Right lobe of liver (tissue), 6 donors: ENCODE data around the gene ITGA2. TPM values are rescaled to one million over a fixed set of nuclear protein-coding genes. Genes with fewer than 3 reads are reported as not detected.

Experiments used
- ATAC-seq, 4 donors: fragments of 200-7000 bp; cut with Tn5 transposase; one replicate each; pipeline ENCODE4 v1.9.1; 2020; ENCODE audit warnings: mild to moderate bottlenecking in 4 of 4, moderate library complexity in 4 of 4
- DNase-seq, 3 donors: peaks; one replicate each; pipeline ENCODE4 v3.0.0-alpha.2; 2020
- H3K27ac ChIP-seq, 3 donors: fragments of 200-600 bp; one replicate each; pipeline ENCODE4 v1.8.0; 2022
- H3K27me3 ChIP-seq, 2 donors: fragments of 200-600 bp; one replicate each; pipeline ENCODE4 v1.8.0; 2022
- H3K36me3 ChIP-seq, 4 donors: fragments of 200-600 bp; sonication (generic) in 1 of 4; one replicate each; pipeline versions ENCODE4 v1.5.1 to v1.8.0; 2017 to 2022; ENCODE audit warnings: control low read depth in 1 of 4
- H3K4me1 ChIP-seq, 4 donors: fragments of 200-600 bp; sonication (generic) in 1 of 4; one replicate each; pipeline versions ENCODE4 v1.5.1 to v1.8.0; 2017 to 2022; ENCODE audit warnings: control low read depth in 1 of 4
- H3K4me3 ChIP-seq, 3 donors: fragments of 200-600 bp; one replicate each; pipeline ENCODE4 v1.8.0; 2022
- H3K9me3 ChIP-seq, 4 donors: fragments of 200-600 bp; sonication (generic) in 1 of 4; one replicate each; pipeline versions ENCODE4 v1.5.1 to v1.8.0; 2017 to 2022; ENCODE audit warnings: control low read depth in 1 of 4
- CTCF ChIP-seq, 4 donors: fragments of 200-600 bp in 3 of 4; fragments of 450-650 bp in 1 of 4; IDR thresholded peaks; one replicate each; pipeline versions ENCODE4 v1.5.1 to v1.8.0; 2016 to 2022; ENCODE audit warnings: antibody characterized with exemption in 4 of 4, mild to moderate bottlenecking in 2 of 4
- POLR2A ChIP-seq: fragments of 450-650 bp; IDR thresholded peaks from one replicate; pipeline ENCODE4 v1.6.1; 2017; ENCODE audit warnings: antibody characterized with exemption, mild to moderate bottlenecking
- WGBS: methylation state at CpG from one replicate; pipeline ENCODE4 v1.1.6; 2018; ENCODE audit warnings: low coverage, low lambda C conversion rate; ENCODE audit not compliant: insufficient coverage; ENCODE audit errors: missing lambda C conversion rate; 5-methylcytosine and 5-hydroxymethylcytosine counted together
- intact Hi-C, 2 donors: fragments of 100-400 bp; cut with DNase I; formaldehyde crosslinking; loops; one replicate each; pipeline versions ENCODE4 v1.11.2 to v1.14.1; 2022
- total RNA-seq, 6 experiments: library from RNA; depleted of rRNA in 2 of 6; stranded (reverse); fragments of >200 nt in 2 of 6; fragmentation: NEBNext Ultra II Directional in 3 of 6; extraction: Animal tissue kit (Norgen Biotek cat#: 25700) in 3 of 6; gene quantifications; one replicate each; pipeline versions ENCODE4 v1.1.0 to v1.2.4, GENCODE V29; 2016 to 2023
- donor health status: DM: no; HTN: yes; CAD: no.
- donor health status: DM: no; HTN: no; CAD: no.
- donor health status: DM: no; HTN: no; CAD: no.
- donor health status: DM: no; HTN: yes; CAD: no.
- donor health status: DM: no; HTN: yes; CAD: no.

The ITGA2 gene
- total RNA-seq, 6 experiments from 2014 or later, result 0.11 to 1.6 (median 0.40) TPM

DNA sequence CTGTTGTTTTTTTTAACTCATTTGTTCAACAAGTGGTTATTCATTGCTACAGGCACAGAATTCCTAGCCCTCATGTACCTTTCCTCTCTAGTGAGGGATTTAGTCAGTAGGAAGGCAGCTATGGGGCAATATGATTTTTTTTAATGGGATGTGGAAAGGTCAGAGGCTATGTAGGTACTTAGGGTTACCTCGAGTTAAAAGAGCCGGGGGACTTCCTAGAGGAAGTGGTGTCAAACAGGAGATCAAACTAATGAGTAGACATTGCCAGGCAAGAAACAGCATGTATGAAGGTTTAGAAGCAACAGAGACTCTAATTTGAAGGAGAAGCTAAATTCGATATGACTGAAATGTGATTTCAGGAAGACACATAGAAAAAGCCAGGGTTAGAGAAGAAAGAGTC is 50.7 kb downstream of the ITGA2 start:
- H3K9me3 ChIP-seq, result no peaks in the 10 kb centered on the region
- no peaks in the 10 kb centered on the region for H3K27me3 ChIP-seq
- H3K36me3 ChIP-seq, result no peaks in the 10 kb centered on the region
- H3K4me1 ChIP-seq, result no peaks in the 10 kb centered on the region
- 58% methylated on average over 3 of the region's 3 CpGs for WGBS
- ATAC-seq (no peak), DNase-seq (no peak)
- no peak overlapping the region for H3K4me3 ChIP-seq
- TF ChIP-seq POLR2A (no peak), CTCF (IDR thresholded peaks at IDR 0.05) (no peak)
- no peak overlapping the region for H3K27ac ChIP-seq
- intact Hi-C loops, result no loop called here

GRCh38 chr5:53041071-53041692 is 52.0 kb downstream of the ITGA2 start:
- Histone ChIP-seq H3K4me3 (no peak overlapping the region), H3K27ac (no peak overlapping the region), H3K36me3 (no peaks in the 10 kb centered on the region), H3K27me3 (no peaks in the 10 kb centered on the region), H3K9me3 (no peaks in the 10 kb centered on the region), H3K4me1 (no peaks in the 10 kb centered on the region)
- intact Hi-C loops, result no loop called here
- TF ChIP-seq CTCF (IDR thresholded peaks at IDR 0.05), result no peak
- TF ChIP-seq POLR2A, result no peak
- ATAC-seq (no peak), DNase-seq (no peak)
- 5% methylated on average over 4 of the region's 4 CpGs for WGBS

DNA sequence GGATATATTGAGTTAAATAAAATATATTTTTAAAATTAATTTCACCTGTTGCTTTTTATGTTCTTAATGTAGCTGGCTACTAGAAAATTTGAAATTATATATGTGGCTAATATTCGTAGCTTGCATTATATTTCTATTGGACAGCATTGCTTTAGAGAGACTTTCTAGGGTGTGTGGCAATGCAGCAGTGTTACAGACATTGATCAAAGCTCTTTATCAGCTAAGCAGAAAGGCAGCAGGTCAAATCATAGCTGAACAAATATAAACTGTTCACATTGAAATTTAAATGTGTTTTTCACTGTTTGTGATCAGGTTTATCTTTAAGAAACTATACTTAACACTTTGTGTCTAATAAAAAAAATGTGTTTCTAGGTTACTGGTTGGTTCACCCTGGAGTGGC is 52.6 kb downstream of the ITGA2 start:
- Histone ChIP-seq H3K36me3 (no peaks in the 10 kb centered on the region), H3K9me3 (no peaks in the 10 kb centered on the region), H3K4me3 (no peak overlapping the region), H3K27me3 (no peaks in the 10 kb centered on the region), H3K27ac (no peak overlapping the region), H3K4me1 (no peaks in the 10 kb centered on the region)
- ATAC-seq, result peak in 1 of 4 donors; percentile 36
- TF ChIP-seq POLR2A (no peak), CTCF (IDR thresholded peaks at IDR 0.05) (no peak)
- no peak for DNase-seq
- intact Hi-C loops, result no loop called here
- WGBS, result 11% methylated on average over 1 of the region's 1 CpG

DNA sequence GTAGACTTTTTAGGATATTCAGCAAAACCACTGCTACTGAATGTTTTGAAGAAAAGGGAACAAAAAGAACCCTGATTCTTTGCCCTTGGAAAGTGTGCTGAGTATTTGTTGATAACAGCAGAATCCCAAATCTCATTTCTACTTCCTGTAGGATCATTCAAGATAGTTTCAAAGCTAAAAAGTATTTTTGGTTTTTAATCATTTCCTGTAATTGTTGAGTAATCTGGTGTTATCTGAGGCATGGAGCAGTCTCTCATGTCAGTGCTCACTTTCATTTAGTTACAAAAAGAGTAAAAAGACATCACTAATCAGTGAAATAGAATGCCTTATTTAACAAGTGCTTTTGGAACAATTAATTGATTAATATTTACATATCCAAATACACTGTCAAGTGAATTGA is 56.1 kb downstream of the ITGA2 start:
- intact Hi-C loops, result no loop called here
- Histone ChIP-seq H3K9me3 (no peaks in the 10 kb centered on the region), H3K27ac (no peak overlapping the region), H3K27me3 (no peaks in the 10 kb centered on the region), H3K36me3 (no peaks in the 10 kb centered on the region), H3K4me3 (no peak overlapping the region), H3K4me1 (no peaks in the 10 kb centered on the region)
- TF ChIP-seq CTCF (IDR thresholded peaks at IDR 0.05) (no peak), POLR2A (no peak)
- DNase-seq (no peak), ATAC-seq (no peak)

GRCh38 chr5:53048248-53048647 is 59.1 kb downstream of the ITGA2 start:
- intact Hi-C loops, result no loop called here
- no peaks in the 10 kb centered on the region for H3K9me3 ChIP-seq
- 78% methylated on average over 2 of the region's 2 CpGs for WGBS
- no peaks in the 10 kb centered on the region for H3K4me1 ChIP-seq
- H3K27ac ChIP-seq, result no peak overlapping the region
- no peak for ATAC-seq
- H3K36me3 ChIP-seq, result no peaks in the 10 kb centered on the region
- DNase-seq, result no peak
- no peaks in the 10 kb centered on the region for H3K27me3 ChIP-seq
- no peak overlapping the region for H3K4me3 ChIP-seq
- TF ChIP-seq CTCF (IDR thresholded peaks at IDR 0.05) (no peak), POLR2A (no peak)
